ENCODE data around the gene CAMK2G.

DNA sequence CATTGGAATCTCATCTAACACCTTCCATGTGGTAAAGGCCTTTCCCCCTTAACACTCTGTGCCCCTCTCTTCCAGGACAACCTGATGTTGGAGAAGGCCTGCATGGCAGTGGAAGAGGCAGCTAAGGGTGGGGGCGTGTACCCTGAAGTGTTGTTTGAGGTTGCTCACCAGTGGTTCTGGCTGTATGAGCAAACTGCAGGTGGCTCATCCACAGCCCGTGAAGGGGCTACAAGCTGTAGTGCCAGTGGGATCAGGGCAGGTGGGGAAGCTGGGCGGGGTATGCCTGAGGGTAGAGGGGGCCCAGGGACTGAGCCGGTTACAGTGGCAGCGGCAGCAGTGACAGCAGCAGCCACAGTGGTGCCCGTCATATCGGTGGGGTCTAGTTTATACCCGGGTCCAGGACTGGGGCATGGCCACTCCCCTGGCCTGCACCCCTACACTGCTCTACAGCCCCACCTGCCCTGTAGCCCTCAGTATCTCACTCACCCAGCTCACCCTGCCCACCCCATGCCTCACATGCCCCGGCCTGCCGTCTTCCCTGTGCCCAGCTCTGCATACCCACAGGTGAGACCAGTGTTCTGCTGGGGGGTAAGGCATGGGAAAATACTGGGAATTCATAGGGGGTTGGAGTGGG lies 75.3 kb downstream of the CAMK2G start:
- TF ChIP-seq, protein P1, sequence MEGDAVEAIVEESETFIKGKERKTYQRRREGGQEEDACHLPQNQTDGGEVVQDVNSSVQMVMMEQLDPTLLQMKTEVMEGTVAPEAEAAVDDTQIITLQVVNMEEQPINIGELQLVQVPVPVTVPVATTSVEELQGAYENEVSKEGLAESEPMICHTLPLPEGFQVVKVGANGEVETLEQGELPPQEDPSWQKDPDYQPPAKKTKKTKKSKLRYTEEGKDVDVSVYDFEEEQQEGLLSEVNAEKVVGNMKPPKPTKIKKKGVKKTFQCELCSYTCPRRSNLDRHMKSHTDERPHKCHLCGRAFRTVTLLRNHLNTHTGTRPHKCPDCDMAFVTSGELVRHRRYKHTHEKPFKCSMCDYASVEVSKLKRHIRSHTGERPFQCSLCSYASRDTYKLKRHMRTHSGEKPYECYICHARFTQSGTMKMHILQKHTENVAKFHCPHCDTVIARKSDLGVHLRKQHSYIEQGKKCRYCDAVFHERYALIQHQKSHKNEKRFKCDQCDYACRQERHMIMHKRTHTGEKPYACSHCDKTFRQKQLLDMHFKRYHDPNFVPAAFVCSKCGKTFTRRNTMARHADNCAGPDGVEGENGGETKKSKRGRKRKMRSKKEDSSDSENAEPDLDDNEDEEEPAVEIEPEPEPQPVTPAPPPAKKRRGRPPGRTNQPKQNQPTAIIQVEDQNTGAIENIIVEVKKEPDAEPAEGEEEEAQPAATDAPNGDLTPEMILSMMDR (IDR thresholded peaks at IDR 0.05; ENCODE audit: low read depth, low read length, poor library complexity, severe bottlenecking): no peak
- TF ChIP-seq EZH2phosphoT487 (IDR thresholded peaks at IDR 0.05; ENCODE audit: borderline replicate concordance, low read length): no peak

All from DOHH2 (cell line).